GM21717 (cell line): ENCODE data around the gene LMF2.

ENCODE experiments used
- ATAC-seq: cut with Tn5 transposase; IDR thresholded peaks from one replicate; pipeline ENCODE4 v1.9.1; 2021; ENCODE audit warnings: mild to moderate bottlenecking, moderate library complexity; ENCODE audit not compliant: unreplicated experiment

The LMF2 gene

DNA sequence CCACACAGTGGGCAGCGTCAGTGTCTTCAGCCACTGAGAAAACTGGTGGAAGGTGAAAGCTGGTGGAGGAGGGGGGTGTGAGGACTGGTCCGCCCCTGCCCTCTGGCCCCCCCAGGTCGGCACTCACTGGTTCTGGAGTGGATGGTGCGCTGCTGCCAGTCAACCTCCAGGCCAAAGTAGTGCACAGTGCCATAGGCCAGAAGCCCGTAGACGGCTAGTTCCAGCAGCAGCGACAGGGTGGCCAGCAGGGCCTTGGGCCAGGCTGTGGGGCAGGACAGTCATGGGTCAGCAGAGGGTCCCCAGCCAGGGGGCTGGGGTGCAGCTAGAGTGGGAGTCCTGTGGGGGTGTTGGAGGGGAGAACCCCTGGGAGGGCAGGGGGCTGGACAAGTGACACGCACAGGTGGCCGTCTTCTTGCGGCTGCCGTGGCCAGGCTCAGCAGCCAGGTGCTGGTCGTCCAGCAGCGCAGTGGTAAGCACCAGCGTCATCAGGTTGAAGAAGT, 2.2 kb downstream of the LMF2 start:
- ATAC-seq: no peak

DNA sequence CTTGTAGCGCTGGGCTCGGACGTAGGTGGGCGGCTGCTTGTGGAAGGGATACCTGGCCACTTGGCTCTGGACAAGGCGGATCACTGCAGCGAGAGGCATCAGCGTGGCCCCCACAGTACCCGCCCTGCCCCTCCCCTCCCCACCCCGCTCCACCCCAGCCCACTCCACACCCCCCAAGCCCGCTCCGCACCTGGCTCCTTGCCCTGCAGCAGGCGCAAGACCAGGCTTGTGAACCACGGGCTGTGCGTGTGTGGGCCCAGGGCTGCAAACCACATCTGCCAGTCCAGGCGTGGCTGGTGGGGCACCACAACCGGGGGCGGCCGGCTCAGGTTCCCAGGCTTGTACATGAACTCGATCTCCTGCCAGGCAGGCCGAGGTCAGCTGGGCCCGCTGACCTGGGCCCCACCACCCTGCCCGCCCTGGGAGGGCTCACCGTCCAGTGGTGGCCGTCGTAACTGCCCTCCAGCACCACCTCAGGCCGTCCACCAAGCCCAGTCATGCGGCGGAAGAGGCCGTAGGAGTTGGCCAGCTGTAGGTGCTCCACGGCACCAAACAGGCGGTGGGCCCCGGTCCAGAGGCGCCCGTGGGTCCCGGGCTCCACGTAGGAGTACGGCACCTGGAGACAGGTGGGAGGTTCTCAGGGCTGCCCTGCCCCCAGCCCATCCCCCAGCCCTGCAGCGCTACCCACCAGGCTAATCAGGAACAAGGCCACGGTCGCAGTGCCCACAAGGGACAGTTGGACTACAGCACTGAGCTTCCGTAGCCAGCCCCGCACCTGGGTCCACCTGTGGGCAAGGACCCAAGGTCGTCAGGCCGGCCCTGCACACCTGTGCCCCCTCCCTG, 2.9 kb downstream of the LMF2 start:
- no peak for ATAC-seq

DNA sequence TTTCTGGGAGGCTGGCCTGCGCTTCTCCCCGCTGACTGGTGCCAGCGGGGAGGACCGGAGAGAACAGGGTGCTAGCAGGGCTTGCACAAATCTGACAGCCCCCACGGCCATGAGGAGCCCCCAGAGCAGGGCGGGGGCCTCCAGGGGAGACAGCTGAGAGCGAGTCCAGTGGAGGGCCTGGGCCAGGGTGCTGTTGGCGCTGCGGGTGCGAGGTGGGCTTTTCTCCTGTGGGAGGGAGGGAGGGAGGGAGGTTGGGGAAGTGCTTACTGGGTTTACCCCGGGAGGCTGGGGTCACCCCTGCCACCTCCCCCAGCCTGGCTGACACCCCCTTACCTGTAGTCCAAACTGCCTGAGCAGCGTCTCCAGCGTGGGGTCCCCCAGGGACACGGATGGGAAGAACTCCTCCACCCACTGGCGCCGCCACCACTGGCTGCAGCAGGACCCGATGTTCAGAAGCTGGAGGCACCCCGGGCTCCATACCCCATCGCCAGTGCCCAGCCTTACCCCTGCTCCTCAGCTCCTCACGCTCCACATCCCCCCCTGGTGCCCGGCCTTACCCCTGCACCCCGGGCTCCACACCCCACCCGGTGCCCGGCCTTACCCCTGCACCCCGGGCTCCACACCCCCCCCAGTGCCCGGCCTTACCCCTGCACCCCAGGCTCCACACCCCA, 3.9 kb downstream of the LMF2 start:
- no peak for ATAC-seq

DNA sequence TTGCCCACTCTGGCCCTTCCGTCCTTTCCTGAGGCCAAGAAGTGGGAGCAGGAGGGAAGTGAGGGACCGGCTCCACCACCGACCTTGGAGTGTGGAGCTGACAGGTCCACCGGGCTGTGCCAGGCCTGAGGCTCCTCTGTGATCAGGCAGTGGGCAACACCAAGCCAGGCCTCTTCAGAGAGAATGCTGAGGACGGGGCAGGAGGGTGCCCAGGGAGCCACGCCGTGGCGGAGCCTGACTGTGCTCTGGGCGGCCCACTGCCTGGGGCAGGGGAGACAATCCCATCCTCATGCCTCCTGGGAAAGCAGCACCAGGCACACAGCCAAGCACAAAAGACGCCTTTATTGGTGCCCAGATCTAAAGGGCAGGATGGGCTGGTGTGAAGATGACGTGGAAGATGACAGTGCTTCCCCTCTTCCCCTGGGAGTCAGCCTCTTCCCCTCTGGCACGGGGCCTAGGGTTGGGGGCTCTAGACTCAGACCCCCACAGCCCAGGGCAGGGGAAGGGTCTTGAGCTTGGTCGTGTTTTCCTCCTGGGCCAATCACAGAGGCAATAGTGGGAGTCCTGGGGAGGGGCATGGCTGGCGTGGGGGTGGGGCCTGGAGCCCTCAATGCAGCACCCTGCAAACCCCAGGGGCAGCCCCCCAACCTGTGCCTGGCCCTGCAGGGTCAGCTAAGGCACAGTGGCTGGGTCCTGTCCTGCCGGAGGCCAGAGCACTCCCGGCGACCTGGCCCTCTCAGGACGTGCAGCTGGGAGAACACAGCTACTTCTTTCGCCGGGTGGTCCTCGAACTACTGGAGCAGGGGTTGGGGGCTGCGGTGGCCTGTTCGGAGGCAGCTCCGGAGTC, 4.7 kb downstream of the LMF2 start:
- ATAC-seq: no peak

DNA sequence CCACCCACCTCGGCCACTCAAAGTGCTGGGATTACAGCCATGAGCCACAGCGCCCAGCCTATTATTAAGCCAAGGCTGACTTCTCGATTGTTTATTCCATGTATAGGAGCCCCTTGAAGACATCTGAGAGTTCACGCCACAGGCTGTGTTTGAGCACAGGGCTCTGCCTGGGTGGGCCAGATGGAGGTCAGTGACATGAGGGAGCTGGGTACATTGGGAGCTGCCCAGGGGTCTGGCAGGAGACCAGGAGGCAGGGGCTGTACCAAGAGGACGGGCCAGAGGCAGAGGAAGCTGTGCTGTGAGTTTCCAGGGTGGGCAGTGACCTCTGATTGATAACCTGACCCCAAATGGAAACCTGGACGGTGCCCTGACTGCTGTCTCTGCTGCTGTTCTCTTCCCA, 5.4 kb downstream of the LMF2 start:
- ATAC-seq: no peak

DNA sequence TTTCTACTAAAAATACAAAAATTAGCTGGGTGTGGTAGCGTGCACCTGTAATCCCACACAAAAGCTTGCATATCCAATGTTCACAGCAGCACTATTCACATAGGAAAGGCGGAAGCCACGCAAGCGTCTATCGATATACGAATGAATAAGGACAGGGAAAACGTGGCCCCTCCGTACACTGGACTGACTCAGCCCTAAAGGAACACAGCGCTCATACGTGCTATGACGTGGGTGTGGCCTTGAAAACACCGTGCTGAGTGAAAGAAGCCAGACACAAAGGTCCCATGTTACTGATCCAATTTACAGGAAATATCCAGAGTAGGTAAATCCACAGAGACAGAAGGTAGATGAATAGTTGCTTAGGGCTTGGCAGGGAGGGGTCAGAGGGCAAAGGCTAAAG, 7.0 kb downstream of the LMF2 start:
- ATAC-seq: no peak

DNA sequence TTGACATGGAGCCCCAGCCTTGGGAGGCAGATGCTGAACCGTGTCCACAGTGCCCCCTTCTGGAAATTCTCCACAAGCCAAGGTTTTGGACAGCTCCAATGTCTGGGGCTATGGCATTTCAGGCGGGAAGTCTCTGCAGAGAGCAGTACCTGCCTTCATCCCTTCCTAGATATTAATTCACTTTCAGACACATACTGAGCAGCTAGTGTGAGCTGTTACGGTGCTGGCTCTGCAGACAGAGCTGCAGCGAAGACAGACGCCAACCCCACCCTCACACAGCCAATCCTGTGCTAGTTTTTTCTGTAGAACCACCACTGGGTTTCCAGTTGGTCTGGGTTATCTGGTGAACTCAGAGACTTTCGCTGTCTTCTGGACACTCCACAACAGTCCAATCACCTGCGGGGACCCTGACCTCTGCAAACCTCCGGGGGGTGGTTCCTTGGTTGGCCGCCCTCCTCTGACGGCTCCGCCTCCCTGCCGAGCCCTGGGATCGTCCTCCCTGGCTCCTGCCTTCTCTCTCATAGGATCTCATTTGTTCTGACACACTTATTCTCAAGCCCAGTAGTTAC, 9.1 kb downstream of the LMF2 start:
- ATAC-seq: no peak

DNA sequence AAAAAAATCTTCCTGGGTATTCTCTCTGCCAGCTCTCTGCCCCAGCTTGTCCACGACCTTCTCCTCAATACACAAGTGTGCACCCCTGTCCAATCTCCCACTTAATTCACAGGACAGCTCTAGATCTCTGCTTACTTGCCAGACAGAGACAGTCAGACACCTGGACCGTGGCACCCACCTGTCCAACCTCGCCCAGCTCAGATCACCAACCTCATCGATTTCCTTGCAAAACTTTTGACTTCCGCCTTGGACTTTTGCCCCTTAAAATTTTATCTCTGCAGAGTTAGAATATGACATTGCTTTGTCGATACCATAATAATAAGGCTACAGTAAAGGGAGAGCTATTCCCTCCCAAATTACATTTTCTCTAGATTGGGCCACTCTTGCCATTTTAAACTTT, 10.4 kb downstream of the LMF2 start:
- no peak for ATAC-seq

DNA sequence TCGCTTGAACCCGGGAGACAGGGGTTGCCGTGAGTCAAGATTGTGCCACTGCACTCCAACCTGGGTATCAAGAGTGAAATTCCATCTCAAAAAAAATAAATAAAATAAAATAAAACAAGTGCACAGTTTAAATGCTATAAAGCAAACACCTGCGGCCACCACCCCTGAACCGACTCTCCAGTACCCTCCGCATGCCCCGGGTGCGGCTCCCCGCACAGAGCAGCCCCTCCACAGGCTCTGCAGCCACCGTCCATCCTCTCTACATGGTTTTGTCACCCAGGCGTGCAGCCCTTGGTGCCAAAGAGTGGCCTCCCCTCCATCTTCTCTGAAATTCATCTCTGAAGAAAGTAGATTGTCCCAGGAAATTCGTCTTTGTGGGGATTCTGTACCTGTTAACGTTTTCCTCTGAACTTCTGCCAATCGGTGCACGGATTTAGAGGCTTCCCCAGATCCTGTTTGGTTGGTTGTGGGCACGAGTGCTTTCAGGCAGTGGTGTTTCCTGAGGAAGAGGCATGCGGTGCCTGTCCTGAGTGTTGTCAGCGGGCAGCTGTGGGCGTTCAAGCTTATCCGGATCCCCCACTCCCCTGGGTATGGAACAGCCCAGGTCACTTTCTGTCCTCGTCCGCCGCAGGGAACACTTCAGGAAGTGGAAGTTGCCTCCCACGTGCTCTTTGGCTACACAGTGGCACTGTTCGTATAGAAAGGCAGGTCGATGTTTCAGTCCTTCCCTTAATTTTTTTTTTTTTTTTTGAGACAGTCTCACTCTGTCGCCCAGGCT, 16.8 kb downstream of the LMF2 start:
- ATAC-seq: no peak

DNA sequence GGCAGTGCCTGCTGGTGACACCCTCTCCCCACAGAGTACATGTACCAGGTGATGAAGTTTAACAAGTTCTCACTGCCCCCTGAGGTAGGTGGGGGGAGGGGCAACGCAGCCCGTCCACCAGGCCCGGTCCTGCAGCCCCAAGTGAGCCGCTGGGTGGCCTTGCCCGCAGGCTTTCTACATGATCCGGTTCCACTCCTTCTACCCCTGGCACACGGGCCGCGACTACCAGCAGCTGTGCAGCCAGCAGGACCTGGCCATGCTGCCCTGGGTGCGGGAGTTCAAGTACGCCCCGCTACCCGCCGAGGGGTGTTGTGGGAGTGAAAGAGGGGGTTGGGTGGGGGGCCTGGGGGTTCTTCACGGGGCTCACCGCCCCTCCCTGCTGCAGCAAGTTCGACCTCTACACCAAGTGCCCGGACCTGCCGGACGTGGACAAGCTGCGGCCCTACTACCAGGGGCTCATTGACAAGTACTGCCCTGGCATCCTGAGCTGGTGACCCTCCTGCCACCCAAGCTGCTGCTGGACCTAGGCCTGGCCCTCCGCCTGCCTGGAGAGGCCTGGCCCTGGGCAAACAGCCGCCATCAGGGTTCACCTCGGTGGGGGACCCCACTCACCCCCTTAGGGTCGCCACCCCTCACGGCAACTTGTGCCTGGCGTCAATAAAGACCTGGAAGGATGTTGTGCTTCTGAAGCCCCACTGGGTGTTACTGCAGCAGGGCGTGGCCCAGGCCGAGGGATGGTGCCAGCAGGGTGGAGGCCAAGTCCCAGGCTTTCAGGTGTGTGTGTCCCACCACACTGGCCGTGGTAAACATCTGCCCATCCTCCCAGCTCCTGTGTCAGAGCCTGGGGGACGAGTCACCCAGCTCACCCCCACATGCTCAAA, 17.9 kb downstream of the LMF2 start:
- no peak for ATAC-seq

DNA sequence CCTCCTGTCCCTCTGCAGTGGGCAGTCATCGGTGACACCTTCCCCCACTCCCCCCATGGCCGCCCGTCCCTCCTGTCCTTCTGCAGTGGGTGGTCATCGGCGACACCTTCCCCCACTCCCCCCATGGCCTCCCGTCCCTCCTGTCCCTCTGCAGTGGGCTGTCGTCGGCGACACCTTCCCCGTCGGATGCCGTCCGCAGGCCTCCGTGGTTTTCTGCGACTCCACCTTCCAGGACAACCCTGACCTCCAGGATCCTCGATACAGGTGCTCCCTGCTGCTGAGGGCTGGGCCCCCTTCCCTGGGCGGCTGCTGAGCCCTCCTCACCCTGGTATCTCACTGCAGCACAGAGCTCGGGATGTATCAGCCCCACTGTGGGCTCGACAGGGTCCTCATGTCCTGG, 18.6 kb downstream of the LMF2 start:
- ATAC-seq: no peak

DNA sequence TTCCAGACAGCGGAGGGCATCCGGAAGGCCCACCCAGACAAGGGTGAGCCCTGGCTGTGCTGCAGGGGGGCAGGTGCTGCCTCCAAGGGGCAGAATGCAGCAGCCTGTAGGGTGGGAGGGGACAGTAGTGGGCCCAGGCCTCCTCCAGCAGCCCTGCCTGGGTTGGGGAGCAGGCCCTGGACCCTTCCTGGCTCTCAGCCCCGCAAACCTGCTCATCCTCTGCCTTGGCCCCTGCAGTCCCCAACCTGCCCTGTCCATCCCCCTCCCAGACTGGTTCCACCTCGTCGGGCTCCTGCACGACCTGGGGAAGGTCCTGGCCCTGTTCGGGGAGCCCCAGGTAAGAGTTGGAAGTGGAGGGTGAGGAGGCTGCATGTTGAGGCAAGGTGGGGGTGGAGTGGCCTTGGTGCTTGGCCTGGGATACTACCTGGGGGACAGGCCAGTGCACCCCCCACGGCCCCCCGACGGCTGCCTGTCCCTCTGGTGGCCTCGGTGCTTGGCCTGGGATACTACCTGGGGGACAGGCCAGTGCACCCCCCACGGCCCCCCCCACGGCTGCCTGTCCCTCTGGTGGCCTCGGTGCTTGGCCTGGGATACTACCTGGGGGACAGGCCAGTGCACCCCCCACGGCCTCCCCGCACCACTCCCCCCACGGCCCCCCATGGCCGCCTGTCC, 19.4 kb downstream of the LMF2 start:
- no peak for ATAC-seq

DNA sequence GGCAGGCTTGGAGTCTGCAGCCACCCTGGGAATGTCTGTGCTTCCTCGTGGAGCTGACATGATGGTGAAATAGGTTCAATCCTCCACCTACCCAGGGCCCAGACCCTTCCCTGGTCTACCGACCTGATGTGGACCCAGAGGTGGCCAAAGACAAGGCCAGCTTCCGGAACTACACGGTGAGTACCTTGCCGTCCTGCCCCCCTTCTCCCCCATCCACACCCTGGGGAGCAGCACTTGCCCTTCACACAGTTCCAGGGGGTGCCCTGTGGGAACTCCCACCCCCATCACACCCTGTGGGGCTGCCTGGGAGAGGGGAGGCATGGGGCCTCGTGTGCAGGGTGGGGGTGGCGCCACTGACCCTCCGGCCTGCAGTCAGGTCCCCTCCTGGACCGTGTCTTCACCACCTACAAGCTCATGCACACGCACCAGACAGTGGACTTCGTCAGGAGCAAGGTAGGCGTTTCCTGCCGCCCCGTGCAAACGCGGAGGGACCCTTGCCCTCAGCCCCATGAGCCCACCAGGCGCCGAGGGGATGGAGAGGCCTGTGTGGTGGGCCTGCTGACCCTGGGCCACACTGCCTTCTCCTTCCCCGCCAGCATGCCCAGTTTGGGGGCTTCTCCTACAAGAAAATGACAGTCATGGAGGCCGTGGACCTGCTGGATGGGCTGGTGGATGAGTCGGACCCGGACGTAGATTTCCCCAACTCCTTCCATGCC, 20.1 kb downstream of the LMF2 start:
- ATAC-seq: no peak

DNA sequence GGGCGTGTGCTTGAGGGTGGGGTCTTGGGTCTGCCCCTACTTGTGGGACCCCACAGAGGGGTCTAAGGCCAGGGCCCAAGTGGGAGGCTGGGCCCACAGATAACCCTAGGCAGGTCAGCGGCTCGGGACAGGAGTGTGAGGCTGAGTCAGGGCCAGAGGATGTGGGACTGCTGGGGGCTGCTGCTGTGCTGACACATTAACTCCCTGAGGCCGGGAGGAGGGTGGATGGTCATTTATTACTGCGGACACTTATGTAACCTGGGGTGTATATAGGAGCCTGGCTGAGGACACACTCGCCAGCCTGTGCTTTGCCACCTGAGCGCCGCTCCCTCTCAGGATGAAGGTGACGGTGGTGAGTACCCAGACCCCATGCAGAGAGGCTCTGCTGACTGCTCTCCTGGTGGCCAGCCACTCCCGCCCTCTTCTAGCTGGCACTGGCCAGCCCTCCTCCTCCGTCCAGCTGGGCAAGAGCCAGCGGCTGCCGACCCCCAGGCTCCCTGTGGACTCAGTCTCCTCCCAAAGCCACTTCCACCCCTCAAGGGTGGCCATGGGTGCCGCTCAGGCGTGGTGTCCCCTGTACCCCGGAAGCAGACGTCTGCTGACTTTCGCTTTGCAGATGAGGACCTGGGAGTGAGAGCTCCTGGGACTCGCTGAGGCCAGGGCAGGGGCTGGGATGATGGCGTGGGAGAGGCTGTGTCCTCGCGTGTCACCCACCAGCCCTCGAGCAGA, 20.8 kb downstream of the LMF2 start, which contains the start of gene MIOX:
MIOX (plus strand) TSS at position 299 of the 729 bp plus-strand sequence; CDS start at position 338, 39 bp downstream.
- ATAC-seq: no peak

DNA sequence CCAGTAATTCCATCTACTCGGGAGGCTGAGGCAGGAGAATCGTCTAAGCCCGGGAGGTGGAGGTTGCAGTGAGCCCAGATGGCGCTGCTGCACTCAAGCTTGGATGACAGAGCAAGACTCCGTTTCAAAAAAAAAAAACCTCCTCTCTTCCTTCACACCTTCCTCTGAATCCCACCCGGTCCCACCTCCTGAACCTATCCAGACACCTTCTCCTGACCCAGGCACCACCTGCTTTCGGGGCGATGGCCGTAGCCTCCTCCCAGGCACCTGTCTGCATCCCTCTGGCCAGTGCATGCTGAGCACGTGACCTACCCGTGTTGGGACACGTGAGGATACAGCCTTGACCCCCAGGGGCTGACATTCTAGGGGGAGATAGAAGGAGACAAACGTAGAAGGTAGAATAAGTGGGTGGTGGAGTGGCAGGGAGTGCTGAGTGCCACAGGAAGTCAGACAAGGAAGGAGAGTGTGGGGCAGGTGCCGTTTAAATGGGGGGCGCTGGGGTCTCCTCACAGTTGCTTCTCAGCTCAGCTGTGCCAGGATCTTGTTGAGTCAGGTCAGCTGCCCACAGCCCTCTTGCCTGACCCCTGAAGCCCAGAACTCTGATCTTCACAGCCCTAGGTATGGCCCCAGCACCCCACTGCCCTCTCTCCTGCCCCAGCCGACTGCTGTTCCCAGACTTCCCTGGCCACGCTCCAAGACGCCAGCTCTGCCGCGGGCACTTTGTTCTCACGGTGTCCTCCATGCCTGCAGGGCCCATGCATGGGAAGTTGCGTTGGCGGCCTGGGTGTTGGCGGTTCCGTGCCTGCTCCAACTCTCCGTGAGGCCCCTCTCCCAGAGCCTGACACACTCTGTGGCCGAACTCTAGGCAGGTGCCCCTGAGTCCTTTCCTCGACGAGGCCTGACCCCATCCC, 22.0 kb downstream of the LMF2 start:
- ATAC-seq: no peak
